GM23338 (cell line): ENCODE data around the gene SCAF8. TPM values are rescaled to one million over a fixed set of nuclear protein-coding genes. Genes with fewer than 3 reads are reported as not detected.

Experiments used
- ATAC-seq: fragments of 200-7000 bp; cut with Tn5 transposase; 3 replicates; pipeline ENCODE4 v1.9.1; 2020
- DNase-seq: peaks from one replicate; pipeline ENCODE4 v3.0.0-alpha.2; 2015; ENCODE audit warnings: low spot score
- H2AFZ ChIP-seq: fragments of 200-600 bp; sonication (generic); 2 replicates; pipeline ENCODE4 v1.8.0; 2016; ENCODE audit warnings: antibody characterized with exemption, mild to moderate bottlenecking, moderate library complexity
- H3F3A ChIP-seq: fragments of 200-600 bp; sonication (generic); replicated peaks from 2 replicates; pipeline ENCODE4 v1.8.0; 2017; ENCODE audit warnings: antibody characterized with exemption, mixed run types, low read depth
- H3K27ac ChIP-seq: fragments of 200-600 bp; sonication (generic); 2 replicates; pipeline ENCODE4 v1.6.1; 2016; ENCODE audit warnings: low read depth
- H3K27me3 ChIP-seq: fragments of 200-600 bp; sonication (generic); 2 replicates; pipeline ENCODE4 v1.8.0; 2016; ENCODE audit warnings: mild to moderate bottlenecking, mixed run types, moderate library complexity; ENCODE audit not compliant: insufficient read depth
- H3K36me3 ChIP-seq: fragments of 200-600 bp; sonication (generic); 2 replicates; pipeline ENCODE4 v1.8.0; 2016; ENCODE audit warnings: mild to moderate bottlenecking; ENCODE audit not compliant: insufficient read depth
- H3K4me1 ChIP-seq: fragments of 200-600 bp; sonication (generic); 2 replicates; pipeline ENCODE4 v1.8.0; 2016; ENCODE audit warnings: mild to moderate bottlenecking, moderate library complexity; ENCODE audit not compliant: insufficient read depth
- H3K4me2 ChIP-seq: fragments of 200-600 bp; sonication (generic); 2 replicates; pipeline ENCODE4 v1.7.1; 2017; ENCODE audit warnings: mixed run types
- H3K4me3 ChIP-seq: fragments of 200-600 bp; sonication (generic); 2 replicates; pipeline ENCODE4 v1.6.1; 2016; ENCODE audit warnings: mixed run types
- H3K79me2 ChIP-seq: fragments of 200-600 bp; sonication (generic); replicated peaks from 2 replicates; pipeline ENCODE4 v1.8.0; 2017; ENCODE audit warnings: mild to moderate bottlenecking; ENCODE audit not compliant: insufficient read depth
- H3K9me2 ChIP-seq: fragments of 200-600 bp; sonication (generic); 2 replicates; pipeline ENCODE4 v1.8.0; 2017; ENCODE audit not compliant: insufficient read depth
- H4K20me1 ChIP-seq: fragments of 200-600 bp; sonication (generic); replicated peaks from 2 replicates; pipeline ENCODE4 v1.8.0; 2017; ENCODE audit warnings: mild to moderate bottlenecking; ENCODE audit not compliant: insufficient read depth
- H3K27ac Mint-ChIP-seq: 2 replicates; pipeline ENCODE4 v1.8.0; 2020; ENCODE audit warnings: inconsistent platforms, mild to moderate bottlenecking, moderate library complexity, mixed read lengths
- H3K27me3 Mint-ChIP-seq: 3 replicates; pipeline ENCODE4 v1.8.0; 2022; ENCODE audit warnings: low read depth, mild to moderate bottlenecking, moderate library complexity, mixed read lengths, inconsistent platforms; ENCODE audit not compliant: insufficient read depth, poor library complexity
- H3K36me3 Mint-ChIP-seq: 3 replicates; pipeline ENCODE4 v1.8.0; 2021; ENCODE audit warnings: low read depth, mild to moderate bottlenecking, inconsistent platforms, moderate library complexity, mixed read lengths
- H3K4me1 Mint-ChIP-seq: 3 replicates; pipeline ENCODE4 v1.8.0; 2020; ENCODE audit warnings: mild to moderate bottlenecking, inconsistent platforms, mixed read lengths
- H3K4me3 Mint-ChIP-seq: 3 replicates; pipeline ENCODE4 v1.8.0; 2021; ENCODE audit warnings: moderate library complexity, mild to moderate bottlenecking, inconsistent platforms, mixed read lengths
- H3K9me3 Mint-ChIP-seq: 3 replicates; pipeline ENCODE4 v1.8.0; 2020; ENCODE audit warnings: moderate library complexity, mild to moderate bottlenecking, inconsistent platforms, mixed read lengths
- CREB1 ChIP-seq: fragments of 250-450 bp; sonication (Bioruptor Pico); IDR thresholded peaks from 2 replicates; pipeline ENCODE4 v1.5.0; 2020; ENCODE audit warnings: low read depth, mild to moderate bottlenecking, moderate library complexity
- EZH2 ChIP-seq: fragments of 200-600 bp; sonication (generic); IDR thresholded peaks from one replicate; pipeline ENCODE4 v1.8.0; 2017; ENCODE audit warnings: antibody characterized with exemption, mild to moderate bottlenecking, low read depth; ENCODE audit not compliant: unreplicated experiment
- EZH2phosphoT487 ChIP-seq: fragments of 200-600 bp; sonication (generic); IDR thresholded peaks from one replicate; pipeline ENCODE4 v1.8.1; 2018; ENCODE audit warnings: antibody characterized with exemption; ENCODE audit not compliant: unreplicated experiment
- JUNB ChIP-seq: IDR thresholded peaks from one replicate; pipeline ENCODE4 v1.6.1; 2016; ENCODE audit warnings: antibody characterized with exemption; ENCODE audit not compliant: unreplicated experiment
- NANOG ChIP-seq: IDR thresholded peaks from 2 replicates; pipeline ENCODE4 v1.6.1; 2016; ENCODE audit warnings: antibody characterized with exemption, borderline replicate concordance
- POLR2AphosphoS5 ChIP-seq: IDR thresholded peaks from 2 replicates; pipeline ENCODE4 v1.6.1; 2016; ENCODE audit warnings: antibody characterized with exemption, low read depth
- STAT1 ChIP-seq: IDR thresholded peaks from one replicate; pipeline ENCODE4 v1.6.1; 2016; ENCODE audit warnings: antibody characterized with exemption; ENCODE audit not compliant: unreplicated experiment
- ZNF114 ChIP-seq: fragments of 250-450 bp; sonication (Bioruptor Pico); IDR thresholded peaks from 2 replicates; pipeline ENCODE4 v1.5.0; 2020; ENCODE audit warnings: mild to moderate bottlenecking, moderate library complexity
- ZNF331 ChIP-seq: fragments of 250-450 bp; sonication (Bioruptor Pico); IDR thresholded peaks from 2 replicates; pipeline ENCODE4 v1.5.0; 2020; ENCODE audit warnings: low read depth, mild to moderate bottlenecking, moderate library complexity
- polyA plus RNA-seq: library from polyadenylated mRNA; unstranded; fragments of >200 nt; fragmentation: Nextera tagmentation; extraction: Ambion mirVana; gene quantifications from 2 replicates; pipeline ENCODE4 v1.2.1, GENCODE V29; 2016
- total RNA-seq: library from RNA; depleted of rRNA; stranded (reverse); fragments of >200 nt; shearing (Covaris generic); gene quantifications from 2 replicates; pipeline ENCODE4 v1.2.3, GENCODE V29; 2014
- TF ChIP-seq, protein P1 (sequence below): IDR thresholded peaks from 2 replicates; pipeline ENCODE4 v1.6.1; 2016; ENCODE audit warnings: antibody characterized with exemption
- TF ChIP-seq, protein P2 (sequence below): IDR thresholded peaks from one replicate; pipeline ENCODE4 v1.6.1; 2018; ENCODE audit warnings: antibody characterized with exemption; ENCODE audit not compliant: unreplicated experiment
- TF ChIP-seq, protein P3 (sequence below): fragments of 250-450 bp; sonication (Bioruptor Pico); IDR thresholded peaks from 2 replicates; pipeline ENCODE4 v1.5.0; 2020; ENCODE audit warnings: mild to moderate bottlenecking, moderate library complexity
- TF ChIP-seq, protein P4 (sequence below), 2 experiments: fragments of 200-600 bp in 1 of 2; sonication (generic) in 1 of 2; conservative IDR thresholded peaks; 2 replicates each; pipeline versions ENCODE4 v1.5.1 to v1.6.1; 2016 to 2017; ENCODE audit warnings: antibody characterized with exemption in 2 of 2, low read depth in 2 of 2, mild to moderate bottlenecking in 2 of 2, moderate library complexity in 1 of 2

The SCAF8 gene
- total and polyA plus RNA-seq, 2 experiments from 2014 or later, result 13.8 to 37.9 TPM

DNA sequence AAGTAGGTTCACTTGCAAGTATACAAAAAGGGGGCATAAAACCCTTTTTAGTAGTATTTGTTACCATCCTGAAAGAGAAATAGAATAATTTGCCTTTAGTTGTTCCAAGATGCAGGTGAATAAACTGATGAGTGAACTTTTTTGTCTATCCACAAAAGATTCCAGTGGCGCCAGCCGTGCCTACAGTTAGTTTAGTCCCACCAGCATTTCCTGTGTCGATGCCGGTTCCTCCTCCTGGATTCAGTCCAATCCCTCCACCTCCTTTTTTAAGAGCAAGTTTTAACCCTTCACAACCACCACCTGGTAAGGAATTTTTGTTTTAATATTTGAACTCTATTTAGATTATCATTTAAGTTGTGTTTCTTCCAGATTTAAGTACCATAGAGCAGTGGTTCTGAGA, 90.9 kb downstream of the SCAF8 start:
- Mint-ChIP-seq H3K9me3 (no peaks in the 10 kb centered on the region), H3K27ac (no peak overlapping the region), H3K36me3 (peaks cover 57% of the 10 kb centered on the region), H3K4me1 (no peaks in the 10 kb centered on the region; the same call in 2 of the 3 replicates), H3K4me3 (no peak overlapping the region), H3K27me3 (peaks cover 7% of the 10 kb centered on the region)
- no peaks in the 10 kb centered on the region for H3K4me1 ChIP-seq
- ATAC-seq (no peak), DNase-seq (no peak)
- no peaks in the 10 kb centered on the region for H3K9me2 ChIP-seq
- H3K27ac ChIP-seq, result no peak overlapping the region; the same call in 1 of the 2 replicates
- no peak overlapping the region for H3K4me2 ChIP-seq
- no peak overlapping the region for H3K4me3 ChIP-seq
- H3K79me2 ChIP-seq, result peaks cover 8% of the 10 kb centered on the region; the same call in 1 of the 2 replicates
- H4K20me1 ChIP-seq, result no peaks in the 10 kb centered on the region; the same call in 1 of the 2 replicates
- no peaks in the 10 kb centered on the region for H3K27me3 ChIP-seq
- H2AFZ ChIP-seq, result no peak overlapping the region
- H3F3A ChIP-seq, result no peaks in the 10 kb centered on the region
- H3K36me3 ChIP-seq, result peaks cover 24% of the 10 kb centered on the region; the same call in 1 of the 2 replicates
- no peak for TF ChIP-seq NANOG
- TF ChIP-seq POLR2AphosphoS5, result no peak
- TF ChIP-seq, protein P1, sequence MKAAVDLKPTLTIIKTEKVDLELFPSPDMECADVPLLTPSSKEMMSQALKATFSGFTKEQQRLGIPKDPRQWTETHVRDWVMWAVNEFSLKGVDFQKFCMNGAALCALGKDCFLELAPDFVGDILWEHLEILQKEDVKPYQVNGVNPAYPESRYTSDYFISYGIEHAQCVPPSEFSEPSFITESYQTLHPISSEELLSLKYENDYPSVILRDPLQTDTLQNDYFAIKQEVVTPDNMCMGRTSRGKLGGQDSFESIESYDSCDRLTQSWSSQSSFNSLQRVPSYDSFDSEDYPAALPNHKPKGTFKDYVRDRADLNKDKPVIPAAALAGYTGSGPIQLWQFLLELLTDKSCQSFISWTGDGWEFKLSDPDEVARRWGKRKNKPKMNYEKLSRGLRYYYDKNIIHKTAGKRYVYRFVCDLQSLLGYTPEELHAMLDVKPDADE, result no peak
- no peak for TF ChIP-seq JUNB
- no peak for TF ChIP-seq EZH2phosphoT487
- TF ChIP-seq, protein P2, sequence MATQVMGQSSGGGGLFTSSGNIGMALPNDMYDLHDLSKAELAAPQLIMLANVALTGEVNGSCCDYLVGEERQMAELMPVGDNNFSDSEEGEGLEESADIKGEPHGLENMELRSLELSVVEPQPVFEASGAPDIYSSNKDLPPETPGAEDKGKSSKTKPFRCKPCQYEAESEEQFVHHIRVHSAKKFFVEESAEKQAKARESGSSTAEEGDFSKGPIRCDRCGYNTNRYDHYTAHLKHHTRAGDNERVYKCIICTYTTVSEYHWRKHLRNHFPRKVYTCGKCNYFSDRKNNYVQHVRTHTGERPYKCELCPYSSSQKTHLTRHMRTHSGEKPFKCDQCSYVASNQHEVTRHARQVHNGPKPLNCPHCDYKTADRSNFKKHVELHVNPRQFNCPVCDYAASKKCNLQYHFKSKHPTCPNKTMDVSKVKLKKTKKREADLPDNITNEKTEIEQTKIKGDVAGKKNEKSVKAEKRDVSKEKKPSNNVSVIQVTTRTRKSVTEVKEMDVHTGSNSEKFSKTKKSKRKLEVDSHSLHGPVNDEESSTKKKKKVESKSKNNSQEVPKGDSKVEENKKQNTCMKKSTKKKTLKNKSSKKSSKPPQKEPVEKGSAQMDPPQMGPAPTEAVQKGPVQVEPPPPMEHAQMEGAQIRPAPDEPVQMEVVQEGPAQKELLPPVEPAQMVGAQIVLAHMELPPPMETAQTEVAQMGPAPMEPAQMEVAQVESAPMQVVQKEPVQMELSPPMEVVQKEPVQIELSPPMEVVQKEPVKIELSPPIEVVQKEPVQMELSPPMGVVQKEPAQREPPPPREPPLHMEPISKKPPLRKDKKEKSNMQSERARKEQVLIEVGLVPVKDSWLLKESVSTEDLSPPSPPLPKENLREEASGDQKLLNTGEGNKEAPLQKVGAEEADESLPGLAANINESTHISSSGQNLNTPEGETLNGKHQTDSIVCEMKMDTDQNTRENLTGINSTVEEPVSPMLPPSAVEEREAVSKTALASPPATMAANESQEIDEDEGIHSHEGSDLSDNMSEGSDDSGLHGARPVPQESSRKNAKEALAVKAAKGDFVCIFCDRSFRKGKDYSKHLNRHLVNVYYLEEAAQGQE, result no peak
- no peak for TF ChIP-seq CREB1
- TF ChIP-seq, protein P3, sequence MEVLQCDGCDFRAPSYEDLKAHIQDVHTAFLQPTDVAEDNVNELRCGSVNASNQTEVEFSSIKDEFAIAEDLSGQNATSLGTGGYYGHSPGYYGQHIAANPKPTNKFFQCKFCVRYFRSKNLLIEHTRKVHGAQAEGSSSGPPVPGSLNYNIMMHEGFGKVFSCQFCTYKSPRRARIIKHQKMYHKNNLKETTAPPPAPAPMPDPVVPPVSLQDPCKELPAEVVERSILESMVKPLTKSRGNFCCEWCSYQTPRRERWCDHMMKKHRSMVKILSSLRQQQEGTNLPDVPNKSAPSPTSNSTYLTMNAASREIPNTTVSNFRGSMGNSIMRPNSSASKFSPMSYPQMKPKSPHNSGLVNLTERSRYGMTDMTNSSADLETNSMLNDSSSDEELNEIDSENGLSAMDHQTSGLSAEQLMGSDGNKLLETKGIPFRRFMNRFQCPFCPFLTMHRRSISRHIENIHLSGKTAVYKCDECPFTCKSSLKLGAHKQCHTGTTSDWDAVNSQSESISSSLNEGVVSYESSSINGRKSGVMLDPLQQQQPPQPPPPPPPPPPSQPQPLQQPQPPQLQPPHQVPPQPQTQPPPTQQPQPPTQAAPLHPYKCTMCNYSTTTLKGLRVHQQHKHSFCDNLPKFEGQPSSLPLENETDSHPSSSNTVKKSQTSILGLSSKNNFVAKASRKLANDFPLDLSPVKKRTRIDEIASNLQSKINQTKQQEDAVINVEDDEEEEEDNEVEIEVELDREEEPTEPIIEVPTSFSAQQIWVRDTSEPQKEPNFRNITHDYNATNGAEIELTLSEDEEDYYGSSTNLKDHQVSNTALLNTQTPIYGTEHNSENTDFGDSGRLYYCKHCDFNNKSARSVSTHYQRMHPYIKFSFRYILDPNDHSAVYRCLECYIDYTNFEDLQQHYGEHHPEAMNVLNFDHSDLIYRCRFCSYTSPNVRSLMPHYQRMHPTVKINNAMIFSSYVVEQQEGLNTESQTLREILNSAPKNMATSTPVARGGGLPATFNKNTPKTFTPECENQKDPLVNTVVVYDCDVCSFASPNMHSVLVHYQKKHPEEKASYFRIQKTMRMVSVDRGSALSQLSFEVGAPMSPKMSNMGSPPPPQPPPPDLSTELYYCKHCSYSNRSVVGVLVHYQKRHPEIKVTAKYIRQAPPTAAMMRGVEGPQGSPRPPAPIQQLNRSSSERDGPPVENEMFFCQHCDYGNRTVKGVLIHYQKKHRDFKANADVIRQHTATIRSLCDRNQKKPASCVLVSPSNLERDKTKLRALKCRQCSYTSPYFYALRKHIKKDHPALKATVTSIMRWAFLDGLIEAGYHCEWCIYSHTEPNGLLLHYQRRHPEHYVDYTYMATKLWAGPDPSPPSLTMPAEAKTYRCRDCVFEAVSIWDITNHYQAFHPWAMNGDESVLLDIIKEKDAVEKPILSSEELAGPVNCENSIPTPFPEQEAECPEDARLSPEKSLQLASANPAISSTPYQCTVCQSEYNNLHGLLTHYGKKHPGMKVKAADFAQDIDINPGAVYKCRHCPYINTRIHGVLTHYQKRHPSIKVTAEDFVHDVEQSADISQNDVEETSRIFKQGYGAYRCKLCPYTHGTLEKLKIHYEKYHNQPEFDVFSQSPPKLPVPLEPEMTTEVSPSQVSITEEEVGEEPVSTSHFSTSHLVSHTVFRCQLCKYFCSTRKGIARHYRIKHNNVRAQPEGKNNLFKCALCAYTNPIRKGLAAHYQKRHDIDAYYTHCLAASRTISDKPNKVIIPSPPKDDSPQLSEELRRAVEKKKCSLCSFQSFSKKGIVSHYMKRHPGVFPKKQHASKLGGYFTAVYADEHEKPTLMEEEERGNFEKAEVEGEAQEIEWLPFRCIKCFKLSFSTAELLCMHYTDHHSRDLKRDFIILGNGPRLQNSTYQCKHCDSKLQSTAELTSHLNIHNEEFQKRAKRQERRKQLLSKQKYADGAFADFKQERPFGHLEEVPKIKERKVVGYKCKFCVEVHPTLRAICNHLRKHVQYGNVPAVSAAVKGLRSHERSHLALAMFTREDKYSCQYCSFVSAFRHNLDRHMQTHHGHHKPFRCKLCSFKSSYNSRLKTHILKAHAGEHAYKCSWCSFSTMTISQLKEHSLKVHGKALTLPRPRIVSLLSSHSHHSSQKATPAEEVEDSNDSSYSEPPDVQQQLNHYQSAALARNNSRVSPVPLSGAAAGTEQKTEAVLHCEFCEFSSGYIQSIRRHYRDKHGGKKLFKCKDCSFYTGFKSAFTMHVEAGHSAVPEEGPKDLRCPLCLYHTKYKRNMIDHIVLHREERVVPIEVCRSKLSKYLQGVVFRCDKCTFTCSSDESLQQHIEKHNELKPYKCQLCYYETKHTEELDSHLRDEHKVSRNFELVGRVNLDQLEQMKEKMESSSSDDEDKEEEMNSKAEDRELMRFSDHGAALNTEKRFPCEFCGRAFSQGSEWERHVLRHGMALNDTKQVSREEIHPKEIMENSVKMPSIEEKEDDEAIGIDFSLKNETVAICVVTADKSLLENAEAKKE, result no peak
- no peak for TF ChIP-seq STAT1
- TF ChIP-seq ZNF331 (CRISPR knock-in tag), result no peak
- TF ChIP-seq ZNF114 (CRISPR knock-in tag), result no peak
- TF ChIP-seq, protein P4, sequence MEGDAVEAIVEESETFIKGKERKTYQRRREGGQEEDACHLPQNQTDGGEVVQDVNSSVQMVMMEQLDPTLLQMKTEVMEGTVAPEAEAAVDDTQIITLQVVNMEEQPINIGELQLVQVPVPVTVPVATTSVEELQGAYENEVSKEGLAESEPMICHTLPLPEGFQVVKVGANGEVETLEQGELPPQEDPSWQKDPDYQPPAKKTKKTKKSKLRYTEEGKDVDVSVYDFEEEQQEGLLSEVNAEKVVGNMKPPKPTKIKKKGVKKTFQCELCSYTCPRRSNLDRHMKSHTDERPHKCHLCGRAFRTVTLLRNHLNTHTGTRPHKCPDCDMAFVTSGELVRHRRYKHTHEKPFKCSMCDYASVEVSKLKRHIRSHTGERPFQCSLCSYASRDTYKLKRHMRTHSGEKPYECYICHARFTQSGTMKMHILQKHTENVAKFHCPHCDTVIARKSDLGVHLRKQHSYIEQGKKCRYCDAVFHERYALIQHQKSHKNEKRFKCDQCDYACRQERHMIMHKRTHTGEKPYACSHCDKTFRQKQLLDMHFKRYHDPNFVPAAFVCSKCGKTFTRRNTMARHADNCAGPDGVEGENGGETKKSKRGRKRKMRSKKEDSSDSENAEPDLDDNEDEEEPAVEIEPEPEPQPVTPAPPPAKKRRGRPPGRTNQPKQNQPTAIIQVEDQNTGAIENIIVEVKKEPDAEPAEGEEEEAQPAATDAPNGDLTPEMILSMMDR (conservative IDR thresholded peaks at IDR 0.05; ENCODE audit: low read depth in 2 of 2), result no peak
- TF ChIP-seq EZH2, result no peak
